Endometrial microvascular endothelial cells (primary cell): ENCODE results near the gene GNG13. TPM values are rescaled to one million over a fixed set of nuclear protein-coding genes. Genes with fewer than 3 reads are reported as not detected.

Experiments used
- in situ Hi-C: cut with HindIII; loops from 2 replicates; pipeline ENCODE4 v1.10.0; 2017; ENCODE audit warnings: low sequenced_read_pairs, low pct_unique_long_range_greater_than_20kb; ENCODE audit errors: inconsistent ontology term
- total RNA-seq: library from RNA; depleted of rRNA; stranded (reverse); fragments of >200 nt; gene quantifications from one replicate; pipeline ENCODE4 v1.2.3, GENCODE V29; 2015; ENCODE audit errors: inconsistent ontology term

The GNG13 gene
- total RNA-seq, 1 donor from 2014 or later, result not detected

DNA sequence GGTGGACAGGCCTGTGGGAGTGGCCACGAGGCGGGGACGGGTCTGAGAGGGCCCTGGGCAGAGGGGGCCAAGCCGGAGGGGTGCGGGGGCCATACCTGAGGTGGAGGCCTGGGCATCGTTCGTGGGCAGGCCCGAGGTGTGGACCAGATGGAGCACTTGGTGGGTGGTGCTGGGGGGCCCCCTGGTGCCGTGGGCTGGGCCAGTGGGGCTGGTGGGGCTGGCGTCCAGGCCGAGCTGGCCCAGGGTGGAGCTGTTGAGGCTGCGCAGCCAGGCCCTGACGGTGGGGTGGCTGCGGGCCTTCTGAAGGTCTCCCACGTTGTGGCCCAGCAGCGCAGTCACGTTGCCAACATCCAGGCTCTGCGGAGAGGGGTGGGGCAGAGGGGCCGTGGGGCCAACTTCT, 30.6 kb downstream of the GNG13 start:
- in situ Hi-C loops, result no loop called here

DNA sequence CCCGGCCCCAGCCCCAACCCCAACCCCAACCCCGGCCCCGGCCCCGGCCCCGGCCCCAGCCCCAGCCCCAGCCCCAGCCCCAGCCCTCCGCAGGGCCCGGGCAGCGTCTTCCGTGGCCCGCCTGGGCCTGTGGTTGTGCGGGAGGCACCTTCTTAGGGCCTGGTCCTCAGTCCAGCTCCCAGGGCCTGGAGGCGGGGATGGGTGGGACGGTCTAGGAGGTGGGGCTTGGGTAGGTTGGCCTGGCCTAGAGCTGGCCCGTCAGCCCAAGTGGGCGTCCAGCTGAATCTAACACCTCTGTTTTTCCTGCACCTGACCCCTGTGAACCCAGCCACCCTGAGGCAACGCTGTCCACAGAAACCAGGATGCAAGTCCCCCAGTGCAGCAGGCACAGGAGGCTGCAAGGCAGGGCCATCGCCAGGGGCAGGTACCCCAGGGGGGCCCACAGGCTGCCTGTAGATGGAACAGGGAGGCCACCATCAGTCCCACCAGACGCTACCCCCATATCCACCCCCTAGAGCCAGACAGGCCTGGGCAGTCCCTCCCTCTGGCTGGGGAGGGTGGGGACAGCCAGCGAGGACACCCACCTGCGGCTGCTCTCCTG, 31.2 kb downstream of the GNG13 start:
- in situ Hi-C loops, result no loop called here

DNA sequence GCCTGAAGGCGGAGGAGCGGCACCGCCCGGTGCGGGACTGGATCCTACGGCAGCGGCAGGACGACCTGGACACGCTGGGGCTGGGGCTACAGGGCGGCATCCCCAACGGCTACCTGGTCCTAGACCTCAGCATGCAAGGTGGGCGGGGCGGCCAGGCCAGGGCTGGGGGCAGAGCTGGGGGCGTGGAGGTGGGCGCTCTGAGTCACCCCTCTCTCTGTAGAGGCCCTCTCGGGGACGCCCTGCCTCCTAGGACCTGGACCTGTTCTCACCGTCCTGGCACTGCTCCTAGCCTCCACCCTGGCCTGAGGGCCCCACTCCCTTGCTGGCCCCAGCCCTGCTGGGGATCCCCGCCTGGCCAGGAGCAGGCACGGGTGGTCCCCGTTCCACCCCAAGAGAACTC, 32.1 kb downstream of the GNG13 start:
- in situ Hi-C loops, result no loop called here

DNA sequence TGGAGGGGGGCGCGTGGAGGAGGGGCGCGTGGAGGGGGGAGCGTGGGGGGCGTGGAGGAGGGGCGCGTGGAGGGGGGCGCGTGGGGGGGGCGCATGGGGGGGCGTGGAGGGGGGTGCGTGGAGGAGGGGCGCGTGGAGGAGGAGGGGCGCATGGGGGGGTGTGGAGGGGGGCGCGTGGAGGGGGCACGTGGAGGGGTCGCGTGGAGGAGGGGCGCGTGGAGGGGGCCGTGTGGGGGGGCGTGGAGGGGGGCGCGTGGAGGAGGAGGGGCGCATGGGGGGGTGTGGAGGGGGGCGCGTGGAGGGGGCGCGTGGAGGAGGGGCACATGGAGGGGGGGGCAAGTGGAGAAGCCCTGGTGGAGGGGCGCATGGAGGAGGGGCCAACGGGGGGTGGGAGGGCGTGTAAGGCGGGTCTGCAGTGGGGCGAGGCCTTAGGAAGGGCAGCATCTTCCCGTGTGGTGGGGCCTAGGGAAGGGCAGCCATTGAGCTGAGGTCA, 32.7 kb downstream of the GNG13 start:
- in situ Hi-C loops, result no loop called here

DNA sequence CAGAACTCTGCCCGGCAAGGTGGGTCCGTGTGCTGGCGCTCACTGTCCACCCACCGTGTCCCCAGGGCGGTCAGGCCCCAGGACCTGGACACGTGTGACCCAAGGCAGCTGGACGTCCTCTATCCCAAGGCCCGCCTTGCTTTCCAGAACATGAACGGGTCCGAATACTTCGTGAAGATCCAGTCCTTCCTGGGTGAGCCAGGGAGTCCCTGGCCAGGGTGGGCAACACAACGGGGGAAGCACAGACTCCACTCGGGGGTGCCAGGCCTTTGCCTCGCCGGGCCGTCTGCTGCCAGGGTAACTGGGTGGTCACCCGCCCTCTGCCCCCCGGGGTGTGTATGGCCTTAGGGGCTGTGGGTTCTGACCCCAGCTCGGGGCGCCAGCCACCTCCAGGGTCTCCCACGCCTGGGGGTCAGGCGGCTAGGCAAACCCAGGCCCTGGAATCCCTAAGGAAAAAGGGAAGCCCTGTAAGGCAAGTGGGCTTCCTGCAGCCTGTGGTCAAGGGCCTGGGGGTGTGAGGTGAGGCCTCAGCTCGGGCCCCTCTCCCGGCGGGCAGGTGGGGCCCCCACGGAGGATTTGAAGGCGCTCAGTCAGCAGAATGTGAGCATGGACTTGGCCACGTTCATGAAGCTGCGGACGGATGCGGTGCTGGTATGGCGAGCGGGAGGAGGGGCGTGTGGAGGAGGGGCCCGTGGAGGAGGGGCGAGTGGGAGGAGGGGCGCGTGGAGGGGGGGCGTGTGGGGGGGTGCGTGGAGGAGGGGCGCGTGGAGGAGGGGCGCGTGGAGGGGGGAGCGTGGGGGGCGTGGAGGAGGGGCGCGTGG, 33.5 kb downstream of the GNG13 start:
- in situ Hi-C loops, result no loop called here

DNA sequence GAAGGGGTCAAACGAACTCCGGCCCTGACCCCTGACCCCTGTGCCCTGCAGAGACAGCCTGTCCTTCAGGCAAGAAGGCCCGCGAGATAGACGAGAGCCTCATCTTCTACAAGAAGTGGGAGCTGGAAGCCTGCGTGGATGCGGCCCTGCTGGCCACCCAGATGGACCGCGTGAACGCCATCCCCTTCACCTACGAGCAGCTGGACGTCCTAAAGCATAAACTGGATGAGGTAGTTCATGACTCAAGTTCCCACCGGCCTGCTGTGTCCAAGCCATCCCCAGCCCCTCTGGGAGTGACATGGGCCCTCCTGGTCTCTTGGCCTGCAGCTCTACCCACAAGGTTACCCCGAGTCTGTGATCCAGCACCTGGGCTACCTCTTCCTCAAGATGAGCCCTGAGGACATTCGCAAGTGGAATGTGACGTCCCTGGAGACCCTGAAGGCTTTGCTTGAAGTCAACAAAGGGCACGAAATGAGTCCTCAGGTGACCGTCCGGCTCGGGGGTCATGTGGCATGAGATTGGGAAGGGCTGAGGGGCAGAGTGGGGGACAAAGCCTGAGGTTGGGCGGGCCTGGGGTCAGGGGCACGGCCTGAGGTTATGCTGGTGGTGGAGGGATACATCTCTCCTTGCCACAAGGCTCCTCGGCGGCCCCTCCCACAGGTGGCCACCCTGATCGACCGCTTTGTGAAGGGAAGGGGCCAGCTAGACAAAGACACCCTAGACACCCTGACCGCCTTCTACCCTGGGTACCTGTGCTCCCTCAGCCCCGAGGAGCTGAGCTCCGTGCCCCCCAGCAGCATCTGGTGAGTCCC, 34.3 kb downstream of the GNG13 start:
- in situ Hi-C loops, result no loop called here

DNA sequence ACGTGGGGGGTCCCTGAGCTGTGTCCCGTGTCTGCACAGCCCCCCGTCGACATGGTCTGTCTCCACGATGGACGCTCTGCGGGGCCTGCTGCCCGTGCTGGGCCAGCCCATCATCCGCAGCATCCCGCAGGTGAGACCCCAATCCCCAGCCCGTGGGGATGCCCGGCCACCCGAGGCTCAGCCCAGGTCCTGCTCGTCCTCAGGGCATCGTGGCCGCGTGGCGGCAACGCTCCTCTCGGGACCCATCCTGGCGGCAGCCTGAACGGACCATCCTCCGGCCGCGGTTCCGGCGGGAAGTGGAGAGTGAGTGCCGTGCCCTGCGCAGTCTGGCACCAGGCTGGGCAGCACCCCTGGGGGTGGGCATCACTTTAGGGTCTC, 35.1 kb downstream of the GNG13 start:
- in situ Hi-C loops, result no loop called here

DNA sequence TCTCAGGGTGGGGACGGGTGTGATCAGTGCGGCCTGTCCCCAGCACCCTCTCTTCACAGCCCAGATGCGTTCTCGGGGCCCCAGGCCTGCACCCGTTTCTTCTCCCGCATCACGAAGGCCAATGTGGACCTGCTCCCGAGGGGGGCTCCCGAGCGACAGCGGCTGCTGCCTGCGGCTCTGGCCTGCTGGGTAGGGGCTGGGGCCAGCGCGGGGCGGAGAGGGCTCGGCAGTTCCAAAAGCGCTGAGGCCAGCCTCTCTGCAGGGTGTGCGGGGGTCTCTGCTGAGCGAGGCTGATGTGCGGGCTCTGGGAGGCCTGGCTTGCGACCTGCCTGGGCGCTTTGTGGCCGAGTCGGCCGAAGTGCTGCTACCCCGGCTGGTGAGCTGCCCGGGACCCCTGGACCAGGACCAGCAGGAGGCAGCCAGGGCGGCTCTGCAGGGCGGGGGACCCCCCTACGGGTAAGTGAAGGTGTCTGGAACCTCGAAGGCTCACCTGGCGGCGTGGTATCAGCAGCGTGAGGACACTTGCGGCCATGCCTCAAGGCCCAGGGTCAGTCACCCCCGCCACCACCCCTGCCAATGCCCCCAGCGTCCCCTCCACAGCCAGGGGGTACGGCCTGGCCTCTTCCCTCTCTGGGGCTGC, 35.6 kb downstream of the GNG13 start:
- in situ Hi-C loops, result no loop called here

DNA sequence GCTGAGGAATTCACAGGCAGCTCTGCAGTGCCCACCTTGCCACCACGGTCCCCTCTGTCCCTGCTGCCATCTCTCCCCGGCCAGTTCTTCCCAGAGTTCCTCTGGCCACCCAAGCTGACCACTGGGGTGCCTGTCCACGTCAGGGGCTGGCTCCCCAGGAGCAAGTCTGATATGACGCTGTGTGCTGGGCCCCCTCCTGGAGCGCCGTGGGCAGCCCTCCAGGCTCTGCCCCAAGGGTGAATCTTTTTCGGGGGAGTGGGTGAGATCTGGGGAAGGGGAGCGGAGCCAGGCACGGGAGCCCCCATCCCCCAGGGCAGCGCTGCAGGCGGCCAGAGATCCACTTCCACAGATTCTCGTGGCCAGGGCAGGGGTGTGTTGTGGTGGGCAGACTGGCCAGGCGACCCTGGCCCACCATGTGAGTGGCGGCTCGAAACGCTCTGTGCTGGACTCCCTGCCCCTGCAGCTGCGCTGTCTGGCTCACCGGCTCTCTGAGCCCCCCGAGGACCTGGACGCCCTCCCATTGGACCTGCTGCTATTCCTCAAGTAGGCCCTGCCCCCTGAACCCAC, 36.3 kb downstream of the GNG13 start:
- in situ Hi-C loops, result no loop called here

DNA sequence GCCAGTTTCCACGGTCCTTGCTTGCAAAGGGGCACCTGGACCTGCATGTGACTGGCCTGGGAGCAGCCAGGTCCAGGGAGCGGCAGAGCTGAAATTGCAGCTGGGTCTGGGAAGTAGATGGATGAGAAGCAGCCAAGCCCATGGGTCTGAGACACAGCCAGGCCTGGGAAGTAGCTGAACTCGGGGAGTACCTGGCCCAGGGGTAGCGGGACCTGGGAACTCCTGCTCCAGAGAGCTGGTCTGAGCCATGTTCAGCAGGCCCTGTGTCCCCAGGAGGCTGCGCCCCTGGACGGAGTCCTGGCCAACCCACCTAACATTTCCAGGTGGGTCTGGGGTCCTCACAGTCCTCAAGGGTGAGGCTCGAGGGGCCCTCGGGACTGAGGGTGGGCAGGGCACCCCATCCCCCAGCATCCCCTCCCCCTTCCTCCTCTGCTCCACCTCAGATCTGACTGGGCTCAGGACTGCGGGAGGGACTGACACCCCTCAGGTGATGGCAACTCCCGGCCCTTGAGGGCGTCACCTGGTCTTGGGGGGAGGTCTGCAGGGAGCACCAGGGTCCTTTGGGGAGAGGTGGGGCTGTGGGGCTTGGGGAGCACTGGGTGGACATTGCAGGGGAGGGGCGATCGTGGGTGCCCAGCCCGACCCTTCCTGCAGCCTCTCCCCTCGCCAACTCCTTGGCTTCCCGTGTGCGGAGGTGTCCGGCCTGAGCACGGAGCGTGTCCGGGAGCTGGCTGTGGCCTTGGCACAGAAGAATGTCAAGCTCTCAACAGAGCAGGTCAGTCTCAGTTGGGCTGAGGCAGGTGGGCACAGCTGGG, 37.0 kb downstream of the GNG13 start:
- in situ Hi-C loops, result no loop called here

DNA sequence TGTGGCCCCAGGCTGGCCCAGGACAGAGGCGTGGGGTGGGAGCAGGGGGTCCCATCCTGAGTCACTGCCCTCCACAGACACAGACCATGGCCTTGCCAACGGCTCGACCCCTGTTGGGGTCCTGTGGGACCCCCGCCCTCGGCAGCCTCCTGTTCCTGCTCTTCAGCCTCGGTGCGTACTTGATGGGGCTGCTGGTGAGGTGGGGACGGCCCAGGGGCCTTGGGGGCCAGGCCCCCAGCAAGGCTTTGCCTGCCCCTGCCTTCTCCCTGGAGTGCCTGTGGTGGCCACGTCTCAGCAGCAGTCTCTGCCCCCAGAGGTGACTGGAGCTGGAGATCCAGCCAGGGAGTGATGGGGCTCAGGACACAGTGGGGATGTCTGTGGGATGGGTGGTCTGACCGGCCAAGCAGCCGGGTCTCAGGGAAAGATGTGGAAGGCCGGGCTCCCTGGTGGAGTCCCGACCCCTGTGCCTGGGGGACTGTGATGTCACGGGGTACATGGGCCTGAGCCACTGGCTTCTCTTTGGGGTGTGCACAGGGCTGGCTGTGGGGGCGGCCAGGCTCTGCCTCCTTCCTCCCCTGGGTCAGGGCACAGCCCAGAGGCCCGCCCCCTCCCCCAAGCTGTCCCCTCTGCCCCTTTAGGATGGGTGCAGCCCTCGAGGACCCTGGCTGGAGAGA, 37.8 kb downstream of the GNG13 start:
- in situ Hi-C loops, result no loop called here

DNA sequence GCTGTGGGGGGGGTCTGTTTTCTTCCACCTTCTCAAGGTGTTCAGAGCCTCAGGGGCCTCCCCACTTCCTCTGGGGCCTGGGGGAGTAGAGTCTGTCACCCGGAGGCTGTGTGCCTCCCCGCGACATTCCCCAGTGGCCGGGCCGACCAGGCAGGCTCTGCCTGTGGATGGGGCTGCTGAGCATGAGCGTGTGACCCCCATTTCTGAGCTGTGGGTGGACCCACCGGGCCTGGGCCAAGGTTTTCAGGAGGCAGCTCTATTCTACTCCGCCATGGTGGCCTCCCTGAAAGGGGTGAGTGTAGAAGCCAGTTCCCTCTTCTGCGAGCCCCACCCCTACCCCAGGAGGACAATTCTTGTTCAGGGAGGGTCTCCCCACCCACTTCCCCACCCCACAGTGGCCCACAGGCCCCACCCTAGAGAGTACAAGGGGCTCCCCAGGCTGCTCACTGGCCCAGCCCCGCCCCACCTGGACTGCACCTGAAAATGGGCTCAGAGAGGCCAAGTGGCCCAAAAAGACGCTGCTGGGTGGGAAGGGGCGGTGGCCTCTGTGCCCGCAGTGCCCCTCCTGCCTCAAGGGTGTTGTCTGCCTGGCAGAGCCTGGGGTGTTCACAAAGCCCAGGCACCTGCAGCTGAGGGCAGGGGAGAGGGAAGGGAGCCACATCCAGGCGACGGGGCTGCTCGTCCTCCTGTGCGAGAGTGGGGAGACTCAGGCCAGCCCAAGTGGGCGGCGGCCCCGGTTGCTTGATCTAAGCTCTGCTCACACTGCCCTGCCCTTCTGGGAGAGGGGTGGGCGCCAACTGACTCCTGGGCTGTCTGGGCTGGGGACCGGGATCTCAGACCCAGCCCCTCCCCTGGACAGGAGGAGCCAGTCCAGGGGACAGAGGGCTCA, 38.7 kb downstream of the GNG13 start:
- in situ Hi-C loops, result no loop called here

DNA sequence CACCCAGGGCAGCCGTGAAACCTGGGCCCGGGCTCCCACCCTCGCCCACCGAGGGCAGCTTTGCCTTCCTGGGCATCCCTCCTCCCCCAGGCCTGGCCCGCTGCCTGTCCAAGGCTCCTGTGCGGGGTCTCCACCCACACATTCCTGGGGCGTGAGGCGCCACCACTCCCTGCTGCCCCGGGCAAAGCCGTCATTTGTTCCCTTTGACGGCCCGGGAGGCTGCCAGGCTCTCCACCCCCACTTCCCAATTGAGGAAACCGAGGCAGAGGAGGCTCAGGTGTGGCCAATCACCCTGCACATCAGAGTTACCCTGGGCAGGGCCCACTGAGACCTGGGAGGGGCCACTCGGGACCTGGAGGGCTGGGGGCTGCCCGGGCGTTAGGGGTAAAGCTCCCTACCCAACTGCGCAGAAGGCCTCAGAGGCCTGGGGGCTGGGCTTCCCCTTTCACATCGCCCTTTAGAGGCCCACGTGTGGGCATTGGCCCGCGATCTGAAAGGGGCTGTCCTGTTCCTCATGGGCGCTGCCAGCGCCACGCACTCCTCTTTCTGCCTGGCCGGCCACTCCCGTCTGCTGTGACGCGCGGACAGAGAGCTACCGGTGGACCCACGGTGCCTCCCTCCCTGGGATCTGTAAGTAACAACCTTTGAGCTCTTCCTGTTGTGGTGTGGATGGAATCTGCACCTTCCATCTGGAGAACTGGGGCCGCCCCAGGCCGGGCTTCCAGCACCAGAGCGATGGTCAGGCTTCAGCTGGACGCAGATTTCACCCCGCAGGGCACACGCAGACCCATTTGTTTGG, 39.8 kb downstream of the GNG13 start, which contains the start of gene MSLN:
MSLN (plus strand) TSS at position 190 of the 799 bp plus-strand sequence. CDS start 1,947 bp downstream, outside the sequence.
- in situ Hi-C loops, result no loop called here

DNA sequence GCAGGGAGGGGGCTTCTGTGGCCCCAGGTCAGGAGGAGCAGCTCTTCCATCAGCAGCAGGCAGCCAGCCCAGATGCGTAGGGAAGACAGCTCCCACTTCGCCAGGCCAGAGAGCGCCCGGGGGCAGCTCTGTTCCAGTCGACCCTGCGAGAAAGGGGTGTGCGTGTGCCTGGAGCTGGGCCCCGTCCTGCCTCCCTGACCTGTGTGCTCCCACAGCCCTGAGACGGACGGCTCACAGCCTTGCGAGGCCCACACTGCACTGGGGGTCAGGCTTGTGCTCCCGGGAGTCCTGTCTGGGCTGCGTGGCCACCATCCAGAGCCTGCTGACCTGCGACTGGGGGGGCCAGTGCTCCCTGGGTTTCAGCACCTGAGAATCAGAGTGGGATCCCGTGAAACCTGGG, 40.5 kb downstream of the GNG13 start:
- in situ Hi-C loops, result no loop called here

DNA sequence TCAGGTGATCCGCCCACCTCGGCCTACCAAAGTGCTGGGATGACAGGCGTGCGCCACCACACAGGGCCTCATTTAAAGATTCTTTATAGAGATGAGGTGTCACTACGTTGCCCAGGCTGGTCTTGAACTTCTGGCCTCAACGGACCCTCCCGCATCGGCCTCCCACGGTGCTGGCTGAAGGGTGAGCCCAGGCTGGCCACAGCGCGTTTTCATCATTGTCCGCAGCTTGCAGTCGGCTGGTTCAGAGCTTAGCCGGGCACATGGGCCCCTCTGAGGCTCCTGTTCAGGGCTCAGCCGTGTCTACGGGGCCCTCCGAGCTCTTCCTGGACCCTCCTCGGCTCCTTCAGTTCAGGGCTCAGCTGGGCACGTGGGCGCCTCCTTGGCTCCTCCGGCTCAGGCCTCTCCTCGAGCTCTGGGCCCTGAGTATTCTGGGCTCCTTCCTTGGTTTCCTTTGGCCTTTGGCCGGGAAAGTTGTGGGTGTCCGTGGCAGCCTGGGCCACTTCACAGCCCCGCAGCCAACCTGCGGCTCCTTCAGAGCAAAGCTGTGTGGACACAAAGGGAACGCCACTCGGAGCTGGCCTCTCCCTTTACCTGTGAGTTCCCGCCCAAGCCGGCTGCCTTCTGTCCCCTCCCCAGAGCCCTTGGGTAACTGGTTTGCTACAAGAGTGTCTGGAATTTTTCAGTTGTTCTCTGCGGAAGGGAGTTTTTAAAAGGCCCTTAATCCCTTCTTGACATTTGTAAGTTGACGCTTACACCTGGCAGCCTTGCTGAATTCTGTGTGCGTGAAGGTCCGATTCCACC, 41.2 kb downstream of the GNG13 start:
- in situ Hi-C loops, result no loop called here
